NCI-H524 (cell line): ENCODE measurements around the gene CD93.

ENCODE experiments used
- DNase-seq, 2 experiments: peaks; one replicate each; lab custom pipeline; 2025; lab: John Stamatoyannopoulos, UW

Gene CD93

DNA sequence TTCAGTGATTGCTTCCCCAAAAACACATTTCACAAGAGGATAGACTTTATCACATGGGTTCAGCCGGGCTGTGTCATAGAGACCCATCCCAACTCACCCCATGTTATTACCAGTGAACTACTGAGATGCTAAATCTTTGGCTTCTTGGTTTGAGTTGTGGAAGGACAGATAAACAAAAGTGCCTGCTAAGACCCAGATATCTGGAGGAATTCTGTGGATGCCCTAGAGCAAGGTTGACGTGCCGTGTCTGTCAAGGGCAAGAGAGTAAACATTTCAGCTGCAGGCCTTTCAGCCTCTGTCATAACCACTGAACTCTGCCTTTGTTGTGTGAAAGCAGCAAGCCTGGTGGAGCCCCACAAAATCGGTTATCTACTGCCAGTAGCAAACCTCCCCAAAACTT lies 25.5 kb downstream of the CD93 start:
- no peak for DNase-seq

DNA sequence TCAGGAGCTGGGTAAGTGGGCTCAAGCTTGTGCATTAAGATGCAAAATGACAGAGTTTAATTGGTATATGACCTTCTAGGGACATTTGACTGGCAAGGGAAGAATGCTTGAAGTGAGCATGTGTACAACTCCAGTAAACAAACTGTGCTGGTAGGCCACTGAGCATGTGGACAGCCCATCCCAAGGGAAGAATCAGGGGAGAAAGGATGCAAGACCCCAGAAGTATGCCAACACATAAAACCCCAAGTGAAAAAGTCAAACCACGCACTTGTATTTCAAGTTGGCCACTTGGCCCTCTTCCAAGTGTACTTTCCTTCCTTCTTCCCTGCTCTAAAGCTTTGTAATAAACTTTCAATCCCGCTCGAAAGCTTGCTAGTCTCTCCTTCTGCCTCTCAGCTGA lies 26.3 kb downstream of the CD93 start:
- DNase-seq = no peak

DNA sequence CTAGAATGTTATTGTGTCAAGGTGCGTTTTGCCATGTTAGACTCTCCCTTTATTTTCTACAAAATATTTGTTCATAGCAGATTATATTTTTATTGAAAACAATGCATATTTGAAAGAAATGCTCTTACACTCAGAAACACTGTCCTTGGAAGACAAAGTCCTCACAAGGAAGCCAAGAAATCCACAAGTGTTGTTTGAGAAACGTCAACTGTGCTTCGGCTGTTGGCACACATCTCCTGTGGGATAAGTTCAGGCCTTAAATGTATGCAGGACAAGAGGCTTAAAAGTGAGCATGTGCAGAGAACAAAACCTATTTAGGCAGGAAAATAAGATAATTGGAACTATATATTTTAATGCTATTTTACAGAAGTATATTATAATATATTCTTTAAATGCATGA lies 27.1 kb downstream of the CD93 start:
- no peak for DNase-seq

- DNase-seq = no peak
Observed at GRCh38 chr20:23058240-23058639, 27.9 kb downstream of the CD93 start.

DNA sequence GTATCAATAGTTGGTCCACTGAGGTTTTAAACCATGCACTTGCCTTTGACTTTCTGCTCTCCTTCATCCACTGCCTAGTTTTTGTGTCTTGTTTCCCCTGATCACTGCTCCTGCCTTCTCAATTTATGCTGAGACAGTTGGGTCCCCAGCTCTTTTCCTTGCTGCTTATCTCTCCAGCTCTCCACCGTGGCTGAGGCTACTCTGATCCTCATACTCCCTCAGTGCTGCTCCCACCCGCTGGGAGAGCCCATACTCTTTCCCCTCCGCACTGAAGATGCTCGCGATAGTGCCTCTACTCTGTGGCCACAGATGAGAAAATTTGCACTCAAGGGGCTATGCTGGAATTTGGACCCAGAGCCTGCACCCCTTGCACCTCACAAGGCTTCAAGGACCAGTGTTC lies 33.2 kb downstream of the CD93 start:
- DNase-seq = no peak

DNA sequence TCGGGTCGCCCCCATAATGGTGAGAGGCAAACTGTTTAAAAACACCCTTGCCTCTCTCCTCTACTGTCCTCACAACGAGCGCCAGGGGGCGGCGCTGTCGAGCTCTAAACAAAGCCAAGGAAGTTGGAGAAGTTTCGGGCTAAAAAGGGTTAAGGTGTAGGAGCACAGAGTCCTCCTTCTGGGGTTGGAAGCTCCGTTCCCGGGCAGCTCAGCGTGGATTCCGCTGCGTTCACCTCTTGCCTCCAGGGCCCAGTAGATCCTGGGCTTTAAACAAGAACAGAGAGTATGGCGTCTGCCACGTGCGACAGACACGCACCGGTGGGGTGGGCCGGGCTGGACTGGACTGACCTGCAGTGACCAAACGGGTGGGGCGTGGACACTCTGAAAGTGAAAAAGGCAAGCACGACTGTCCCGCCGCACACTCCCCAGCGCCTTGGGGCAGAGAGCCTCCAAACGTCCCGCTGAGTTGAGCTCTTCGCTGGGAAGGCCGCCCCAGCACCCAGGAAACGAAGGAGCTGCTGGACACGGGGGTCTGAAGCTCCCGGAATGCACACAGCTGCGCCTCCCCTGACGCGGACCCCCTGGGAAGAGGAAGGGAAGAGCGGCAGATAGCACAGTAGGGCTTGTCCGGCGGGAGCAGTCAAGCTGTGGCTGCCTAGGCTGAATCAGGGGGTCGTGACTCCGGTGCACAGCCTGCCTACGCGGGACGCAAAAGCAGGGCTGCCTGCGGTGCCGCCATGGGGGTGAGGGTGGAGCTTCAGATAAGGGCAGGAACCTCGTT lies 35.1 kb downstream of the CD93 start:
- no peak for DNase-seq

DNA sequence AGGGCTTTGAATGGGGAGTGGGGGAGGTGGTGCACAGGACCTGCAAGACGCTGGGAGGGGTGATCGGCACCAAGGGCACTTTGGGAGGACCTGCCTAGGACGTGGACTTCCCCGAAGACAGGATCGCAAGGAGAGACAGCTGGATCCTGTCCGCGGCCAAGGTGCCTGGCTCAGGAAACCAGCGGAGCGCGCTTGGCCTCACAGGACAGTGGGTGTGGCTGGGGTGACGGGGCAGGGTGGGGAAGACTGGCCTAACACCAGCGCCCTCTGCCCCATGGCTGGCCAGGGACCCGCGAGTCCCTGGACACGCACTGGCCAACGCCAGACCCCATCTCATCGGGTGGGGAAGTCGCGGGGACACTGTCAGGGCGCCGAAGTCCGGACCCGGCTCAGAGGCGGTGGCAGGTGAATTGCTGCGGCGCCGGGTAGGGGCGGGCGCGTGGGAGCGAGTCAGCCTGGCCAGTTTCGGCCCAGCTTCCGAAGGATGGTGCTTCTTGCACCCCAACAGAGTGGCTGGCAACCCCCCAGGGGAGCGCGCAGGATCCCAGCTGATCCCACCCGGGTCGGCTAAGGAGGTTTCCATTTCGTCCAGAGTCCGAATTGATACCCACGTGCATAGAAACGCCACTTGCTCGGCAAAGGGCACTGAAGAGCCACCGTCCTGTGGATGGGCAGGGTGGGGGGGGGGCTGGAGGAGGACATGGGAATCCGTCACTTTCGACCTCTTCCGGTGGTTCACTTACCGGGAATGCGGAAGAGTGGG lies 35.9 kb downstream of the CD93 start:
- DNase-seq = no peak

GRCh38 chr20:23049201-23050075 lies 36.7 kb downstream of the CD93 start, which contains the start of gene THBD:
THBD (minus strand) TSS chr20:23049672; CDS start chr20:23049504, 168 bp downstream.
- DNase-seq = no peak

DNA sequence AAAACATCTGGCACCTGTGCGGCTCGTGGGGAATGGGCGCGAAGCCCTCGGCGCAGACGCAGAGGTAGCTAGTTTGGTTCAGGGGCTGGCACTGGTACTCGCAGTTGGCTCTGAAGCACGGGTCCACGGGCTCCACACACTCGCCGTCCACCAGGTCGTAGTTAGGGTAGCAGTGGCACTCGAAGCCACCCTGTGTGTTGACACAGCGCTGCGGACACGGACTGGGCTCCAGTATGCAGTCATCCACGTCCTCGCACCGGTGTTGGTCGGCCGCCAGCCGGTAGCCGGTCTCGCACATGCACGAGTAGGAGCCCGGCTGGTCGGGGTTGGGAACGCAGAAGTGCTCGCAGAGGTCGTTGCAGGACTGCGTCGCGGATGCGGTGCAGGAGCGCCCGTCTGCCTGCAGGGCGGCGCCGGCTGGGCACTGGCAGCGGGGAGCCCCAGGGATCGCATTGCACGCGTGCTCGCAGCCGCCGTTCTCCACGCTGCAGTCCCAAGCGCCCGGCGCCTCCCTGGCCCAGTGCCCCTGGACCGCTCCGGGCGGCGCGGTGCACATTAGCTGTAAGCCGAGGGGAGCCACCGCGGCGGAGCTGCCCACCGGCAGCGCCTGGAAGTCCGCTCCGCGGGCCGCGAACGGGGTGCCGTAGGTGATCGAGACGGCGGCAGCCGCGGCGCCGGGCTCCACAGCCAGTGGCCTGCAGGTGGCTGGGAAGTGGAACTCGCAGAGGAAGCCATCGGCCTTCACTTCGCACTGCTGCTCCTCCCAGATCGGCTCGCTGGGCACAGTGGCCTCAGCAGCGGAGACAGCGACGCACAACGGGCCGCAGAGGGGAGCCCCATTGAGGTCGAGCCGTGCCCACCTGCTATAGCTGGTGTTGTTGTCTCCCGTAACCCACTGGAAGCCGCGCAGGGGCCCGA lies 37.6 kb downstream of the CD93 start:
- DNase-seq = peak in 1 of 2 experiments; percentile 16

GRCh38 chr20:23047738-23048214 lies 38.3 kb downstream of the CD93 start:
- no peak for DNase-seq

DNA sequence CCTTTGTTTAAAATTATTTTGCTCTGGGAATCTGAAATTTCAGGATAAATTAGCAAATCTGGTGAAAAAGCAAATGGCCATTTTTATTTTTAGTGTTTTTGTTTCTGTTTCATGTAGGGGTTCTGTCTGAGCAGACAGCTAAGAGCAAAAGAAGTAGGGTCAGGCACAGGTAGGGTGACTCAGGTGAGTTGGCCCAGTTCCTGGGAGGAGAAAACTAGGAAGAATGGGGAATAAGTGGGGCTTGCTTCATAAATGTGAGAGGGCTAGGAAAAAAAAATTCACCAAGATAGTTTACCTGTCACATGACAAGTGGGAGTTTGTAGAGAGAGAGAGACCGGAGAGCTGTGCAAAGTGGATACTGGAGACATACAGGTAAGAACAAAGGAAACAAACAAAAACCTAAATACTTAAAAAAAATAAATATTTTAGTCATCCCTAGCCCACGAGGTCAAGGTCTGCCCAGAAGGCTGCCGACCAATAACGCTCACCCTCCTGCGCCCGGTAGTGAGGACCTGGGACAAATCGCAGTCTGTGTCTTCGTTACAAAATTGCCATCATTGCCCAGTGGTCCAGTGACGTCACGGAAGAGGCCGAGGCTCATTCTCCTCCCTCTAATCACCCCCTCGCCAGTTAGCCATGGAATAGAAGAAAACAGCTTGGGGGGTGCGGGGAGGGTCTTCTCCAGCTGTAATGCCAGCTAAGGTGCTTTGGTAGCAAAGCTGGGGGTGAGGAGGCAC lies 39.0 kb downstream of the CD93 start:
- no peak for DNase-seq

GRCh38 chr20:23046431-23046830 lies 39.7 kb downstream of the CD93 start:
- DNase-seq = no peak

DNA sequence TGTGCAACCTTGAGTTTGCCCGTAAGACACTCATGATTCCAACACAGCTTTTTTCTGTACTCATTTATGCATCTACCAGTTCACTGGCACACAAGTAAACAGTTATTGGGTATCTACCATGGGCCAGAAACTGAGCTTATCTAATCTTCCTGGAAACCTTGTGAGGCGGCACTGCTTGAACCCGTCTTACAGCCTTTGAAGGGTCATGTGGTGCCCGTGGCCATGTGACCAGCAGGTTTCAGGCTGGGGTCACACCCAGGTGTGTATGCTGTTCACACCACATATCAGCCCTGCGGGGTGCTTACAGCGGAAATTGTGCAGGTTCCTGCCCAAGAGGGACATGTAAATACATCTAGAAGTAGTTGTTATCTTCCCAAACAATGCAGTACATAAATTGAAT lies 42.7 kb downstream of the CD93 start:
- no peak for DNase-seq

GRCh38 chr20:23042270-23042669 lies 43.9 kb downstream of the CD93 start:
- no peak for DNase-seq

DNA sequence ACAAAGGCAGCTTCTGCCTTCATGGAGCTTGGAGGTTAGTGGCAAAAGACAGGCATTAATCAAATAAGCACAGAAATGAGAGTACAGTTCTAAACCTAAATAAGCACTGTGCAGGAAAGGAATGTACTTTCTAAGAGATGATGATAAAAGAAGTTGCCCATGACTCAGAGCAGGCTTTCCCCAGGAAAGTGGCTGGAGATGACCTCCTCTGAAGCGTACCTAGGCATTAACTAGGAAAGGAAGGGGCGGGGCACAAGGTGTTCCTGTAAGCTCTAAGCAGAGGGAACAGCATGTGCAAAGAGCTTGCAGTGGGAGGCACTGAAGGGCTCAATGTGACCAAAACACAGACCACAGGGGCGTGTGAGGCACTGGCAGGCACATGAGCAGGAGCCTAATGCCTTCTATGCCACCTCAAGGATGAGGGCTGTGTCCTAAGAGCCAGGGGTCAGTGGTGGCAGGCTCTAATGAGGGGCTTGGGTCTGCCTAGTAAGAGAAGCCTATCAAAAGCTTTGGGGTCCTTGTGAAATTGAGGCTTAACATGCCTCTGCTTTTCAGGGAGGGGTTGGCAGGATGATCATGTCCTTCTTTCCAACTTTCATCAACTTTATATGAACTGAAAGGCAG lies 46.1 kb downstream of the CD93 start:
- DNase-seq = no peak

- DNase-seq = no peak
Observed at GRCh38 chr20:23039136-23039875, 46.8 kb downstream of the CD93 start.

GRCh38 chr20:23037017-23037481 lies 49.1 kb downstream of the CD93 start:
- no peak for DNase-seq

DNA sequence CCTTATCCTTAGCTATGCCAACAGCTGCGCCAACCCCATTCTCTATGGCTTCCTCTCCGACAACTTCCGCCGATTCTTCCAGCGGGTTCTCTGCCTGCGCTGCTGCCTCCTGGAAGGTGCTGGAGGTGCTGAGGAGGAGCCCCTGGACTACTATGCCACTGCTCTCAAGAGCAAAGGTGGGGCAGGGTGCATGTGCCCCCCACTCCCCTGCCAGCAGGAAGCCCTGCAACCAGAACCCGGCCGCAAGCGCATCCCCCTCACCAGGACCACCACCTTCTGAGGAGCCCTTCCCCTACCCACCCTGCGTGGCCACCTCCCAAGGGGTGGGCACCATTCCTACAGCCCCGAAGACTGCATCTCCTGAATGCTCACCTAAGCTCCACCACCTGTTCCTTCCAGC lies 49.8 kb downstream of the CD93 start:
- DNase-seq = no peak

GRCh38 chr20:23035731-23036130 lies 50.4 kb downstream of the CD93 start:
- no peak for DNase-seq
